ENCODE measurements around the gene PRKD1.

- TF ChIP-seq POLR2A (IDR thresholded peaks at IDR 0.05) (no peak), CTCF (IDR thresholded peaks at IDR 0.05) (no peak)
Observed at GRCh38 chr14:29527286-29527685, 400.4 kb downstream of the PRKD1 start.
